GM23338 (cell line): ENCODE measurements around the gene OSBPL5. TPM values are rescaled to one million over a fixed set of nuclear protein-coding genes. Genes with fewer than 3 reads are reported as not detected.

Experiments used
- ATAC-seq: fragments of 200-7000 bp; cut with Tn5 transposase; 3 replicates; pipeline ENCODE4 v1.9.1; 2020
- DNase-seq: peaks from one replicate; pipeline ENCODE4 v3.0.0-alpha.2; 2015; ENCODE audit warnings: low spot score
- H2AFZ ChIP-seq: fragments of 200-600 bp; sonication (generic); 2 replicates; pipeline ENCODE4 v1.8.0; 2016; ENCODE audit warnings: antibody characterized with exemption, mild to moderate bottlenecking, moderate library complexity
- H3F3A ChIP-seq: fragments of 200-600 bp; sonication (generic); replicated peaks from 2 replicates; pipeline ENCODE4 v1.8.0; 2017; ENCODE audit warnings: antibody characterized with exemption, mixed run types, low read depth
- H3K27ac ChIP-seq: fragments of 200-600 bp; sonication (generic); 2 replicates; pipeline ENCODE4 v1.6.1; 2016; ENCODE audit warnings: low read depth
- H3K27me3 ChIP-seq: fragments of 200-600 bp; sonication (generic); 2 replicates; pipeline ENCODE4 v1.8.0; 2016; ENCODE audit warnings: mild to moderate bottlenecking, mixed run types, moderate library complexity; ENCODE audit not compliant: insufficient read depth
- H3K36me3 ChIP-seq: fragments of 200-600 bp; sonication (generic); 2 replicates; pipeline ENCODE4 v1.8.0; 2016; ENCODE audit warnings: mild to moderate bottlenecking; ENCODE audit not compliant: insufficient read depth
- H3K4me1 ChIP-seq: fragments of 200-600 bp; sonication (generic); 2 replicates; pipeline ENCODE4 v1.8.0; 2016; ENCODE audit warnings: mild to moderate bottlenecking, moderate library complexity; ENCODE audit not compliant: insufficient read depth
- H3K4me2 ChIP-seq: fragments of 200-600 bp; sonication (generic); 2 replicates; pipeline ENCODE4 v1.7.1; 2017; ENCODE audit warnings: mixed run types
- H3K4me3 ChIP-seq: fragments of 200-600 bp; sonication (generic); 2 replicates; pipeline ENCODE4 v1.6.1; 2016; ENCODE audit warnings: mixed run types
- H3K79me2 ChIP-seq: fragments of 200-600 bp; sonication (generic); replicated peaks from 2 replicates; pipeline ENCODE4 v1.8.0; 2017; ENCODE audit warnings: mild to moderate bottlenecking; ENCODE audit not compliant: insufficient read depth
- H3K9me2 ChIP-seq: fragments of 200-600 bp; sonication (generic); 2 replicates; pipeline ENCODE4 v1.8.0; 2017; ENCODE audit not compliant: insufficient read depth
- H4K20me1 ChIP-seq: fragments of 200-600 bp; sonication (generic); replicated peaks from 2 replicates; pipeline ENCODE4 v1.8.0; 2017; ENCODE audit warnings: mild to moderate bottlenecking; ENCODE audit not compliant: insufficient read depth
- H3K27ac Mint-ChIP-seq: 2 replicates; pipeline ENCODE4 v1.8.0; 2020; ENCODE audit warnings: inconsistent platforms, mild to moderate bottlenecking, moderate library complexity, mixed read lengths
- H3K27me3 Mint-ChIP-seq: 3 replicates; pipeline ENCODE4 v1.8.0; 2022; ENCODE audit warnings: low read depth, mild to moderate bottlenecking, moderate library complexity, mixed read lengths, inconsistent platforms; ENCODE audit not compliant: insufficient read depth, poor library complexity
- H3K36me3 Mint-ChIP-seq: 3 replicates; pipeline ENCODE4 v1.8.0; 2021; ENCODE audit warnings: low read depth, mild to moderate bottlenecking, inconsistent platforms, moderate library complexity, mixed read lengths
- H3K4me1 Mint-ChIP-seq: 3 replicates; pipeline ENCODE4 v1.8.0; 2020; ENCODE audit warnings: mild to moderate bottlenecking, inconsistent platforms, mixed read lengths
- H3K4me3 Mint-ChIP-seq: 3 replicates; pipeline ENCODE4 v1.8.0; 2021; ENCODE audit warnings: moderate library complexity, mild to moderate bottlenecking, inconsistent platforms, mixed read lengths
- H3K9me3 Mint-ChIP-seq: 3 replicates; pipeline ENCODE4 v1.8.0; 2020; ENCODE audit warnings: moderate library complexity, mild to moderate bottlenecking, inconsistent platforms, mixed read lengths
- ETS1 ChIP-seq: IDR thresholded peaks from 2 replicates; pipeline ENCODE4 v1.6.1; 2016; ENCODE audit warnings: antibody characterized with exemption
- EZH2 ChIP-seq: fragments of 200-600 bp; sonication (generic); IDR thresholded peaks from one replicate; pipeline ENCODE4 v1.8.0; 2017; ENCODE audit warnings: antibody characterized with exemption, mild to moderate bottlenecking, low read depth; ENCODE audit not compliant: unreplicated experiment
- NANOG ChIP-seq: IDR thresholded peaks from 2 replicates; pipeline ENCODE4 v1.6.1; 2016; ENCODE audit warnings: antibody characterized with exemption, borderline replicate concordance
- ZNF462 ChIP-seq: fragments of 250-450 bp; sonication (Bioruptor Pico); IDR thresholded peaks from 2 replicates; pipeline ENCODE4 v1.5.0; 2020; ENCODE audit warnings: mild to moderate bottlenecking, moderate library complexity
- polyA plus RNA-seq: library from polyadenylated mRNA; unstranded; fragments of >200 nt; fragmentation: Nextera tagmentation; extraction: Ambion mirVana; gene quantifications from 2 replicates; pipeline ENCODE4 v1.2.1, GENCODE V29; 2016
- total RNA-seq: library from RNA; depleted of rRNA; stranded (reverse); fragments of >200 nt; shearing (Covaris generic); gene quantifications from 2 replicates; pipeline ENCODE4 v1.2.3, GENCODE V29; 2014

Gene OSBPL5
- total and polyA plus RNA-seq, 2 experiments from 2014 or later, result 2.7 to 12.0 TPM

- TF ChIP-seq ZNF462 (CRISPR knock-in tag) (no peak), NANOG (no peak), EZH2 (no peak)
Measured at GRCh38 chr11:3158131-3158591, 6.9 kb downstream of the OSBPL5 start (continued).

GRCh38 chr11:3157381-3158130 lies 7.6 kb downstream of the OSBPL5 start:
- H3K4me3 Mint-ChIP-seq, result no peak overlapping the region; the same call in 2 of the 3 replicates

More at GRCh38 chr11:3157381-3158130, 7.6 kb downstream of the OSBPL5 start:
- no peaks in the 10 kb centered on the region for H3K9me2 ChIP-seq
- no peak overlapping the region for H3K27ac ChIP-seq
- no peak for TF ChIP-seq EZH2
- no peak for TF ChIP-seq NANOG
- TF ChIP-seq ETS1, result no peak
- no peaks in the 10 kb centered on the region for H3K36me3 ChIP-seq
- peaks cover 12% of the 10 kb centered on the region; the same call in 1 of the 2 replicates for H3K27me3 ChIP-seq
- no peak overlapping the region for H3K4me3 ChIP-seq
- 0 out of 2 replicates have a peak, but pooled peaks cover 2% of the 10 kb centered on the region for H3F3A ChIP-seq
- no peaks in the 10 kb centered on the region for H3K9me3 Mint-ChIP-seq
- no peak overlapping the region for H3K27ac Mint-ChIP-seq
- H3K36me3 Mint-ChIP-seq, result no peaks in the 10 kb centered on the region
- H3K79me2 ChIP-seq, result no peaks in the 10 kb centered on the region
- peaks cover 11% of the 10 kb centered on the region for H3K27me3 Mint-ChIP-seq
- peaks cover 18% of the 10 kb centered on the region; the same call in 1 of the 2 replicates for H3K4me1 ChIP-seq
- DNase-seq (no peak), ATAC-seq (no peak)
- peaks cover 68% of the 10 kb centered on the region for H3K4me1 Mint-ChIP-seq
- H2AFZ ChIP-seq, result no peak overlapping the region
- H4K20me1 ChIP-seq, result no peaks in the 10 kb centered on the region
- no peak overlapping the region for H3K4me2 ChIP-seq
